ENCODE measurements around the gene CYP8B1. TPM values are rescaled to one million over a fixed set of nuclear protein-coding genes. Genes with fewer than 3 reads are reported as not detected.

Gene CYP8B1
- total and polyA plus RNA-seq, 2 of the 8 experiments (the other 6 are each of a cell fraction or from before 2014, with no cell fraction given): not detected

- TF ChIP-seq CHD7 (IDR thresholded peaks at IDR 0.05; ENCODE audit: insufficient replicate concordance, low read length) (no peak), EZH2 (IDR thresholded peaks at IDR 0.05; ENCODE audit: low read depth, low read length, severe bottlenecking) (no peak), ZNF274 (IDR thresholded peaks at IDR 0.05; ENCODE audit: borderline replicate concordance, extremely low read depth, low read length) (no peak), GTF2F1 (IDR thresholded peaks at IDR 0.05; ENCODE audit: borderline replicate concordance, low read depth, low read length) (no peak), KDM1A (IDR thresholded peaks at IDR 0.05; ENCODE audit: borderline replicate concordance, low read length) (no peak), SIN3A (conservative IDR thresholded peaks at IDR 0.05 in 1 of 2, IDR thresholded peaks at IDR 0.05 in 1 of 2; ENCODE audit: low read depth in 1 of 2, low read length in 2 of 2) (no peak), TCF12 (IDR thresholded peaks at IDR 0.05; ENCODE audit: low read depth, low read length) (no peak), CHD2 (IDR thresholded peaks at IDR 0.05; ENCODE audit: low read length) (no peak), POLR2A (IDR thresholded peaks at IDR 0.05; ENCODE audit: control extremely low read depth in 1 of 2, low read depth in 2 of 2, low read length in 2 of 2) (no peak), CEBPB (IDR thresholded peaks at IDR 0.05; ENCODE audit: low read depth, low read length) (no peak), HDAC2 (IDR thresholded peaks at IDR 0.05; ENCODE audit: borderline replicate concordance in 1 of 2, low read depth in 2 of 2, low read length in 2 of 2) (no peak)
Measured at GRCh38 chr3:42906848-42907183, 31.1 kb upstream of the CYP8B1 start (continued).

Measured in H1 (cell line).